HepG2 (cell line): ENCODE measurements around the gene C1orf21. TPM values are rescaled to one million over a fixed set of nuclear protein-coding genes. Genes with fewer than 3 reads are reported as not detected.

Source experiments
- ATAC-seq: fragments of 200-7000 bp; cut with Tn5 transposase; 3 replicates; pipeline ENCODE4 v1.9.1; 2020; ENCODE audit warnings: mild to moderate bottlenecking, moderate library complexity
- BruUV-seq: library from RNA; stranded (reverse); fragments of 400-500 nt; replicated peaks from 2 replicates; lab custom pipeline; 2021; lab: Mats Ljungman, UMichigan
- CTCF ChIA-PET: fragments of 300-600 bp; formaldehyde crosslinking; extraction: SDS; loops from one replicate; lab custom pipeline; 2021; ENCODE audit warnings: low total read pairs, inconsistent platforms, low intra/inter-chr PET ratio; lab: Yijun Ruan, JAX
- POLR2A ChIA-PET: fragments of 350-600 bp; sonication (Branson Sonifier 250); formaldehyde crosslinking; loops from one replicate; lab custom pipeline; 2020; ENCODE audit warnings: antibody characterized with exemption, inconsistent platforms; lab: Yijun Ruan, JAX
- DNase-seq: peaks from one replicate; pipeline ENCODE4 v3.0.0-alpha.2; 2015; ENCODE audit warnings: low spot score
- FAIRE-seq: peaks from 3 replicates; lab custom pipeline; 2011; peaks lifted over from hg19 to GRCh38; lab: Jason Lieb, UNC
- H2AFZ ChIP-seq: one replicate; pipeline ENCODE4 v1.6.1; 2011; ENCODE audit warnings: low read length, inconsistent platforms
- H3K27ac ChIP-seq: fragments of 300-600 bp; 3 replicates; pipeline ENCODE4 v1.8.0; 2011; ENCODE audit warnings: mixed run types, mild to moderate bottlenecking, mixed read lengths, low read length, inconsistent platforms; ENCODE audit not compliant: insufficient read depth; ENCODE audit errors: extremely low read length
- H3K27me3 ChIP-seq, 2 experiments: fragments of 200-600 bp in 1 of 2; 2 replicates in 1 of 2; 3 replicates in 1 of 2; pipeline versions ENCODE4 v1.6.0 to v1.8.0; 2011; ENCODE audit warnings: low read length in 2 of 2, mild to moderate bottlenecking in 2 of 2, moderate library complexity in 2 of 2, inconsistent platforms in 1 of 2; ENCODE audit not compliant: insufficient read depth in 2 of 2, control insufficient read depth in 1 of 2
- H3K36me3 ChIP-seq, 2 experiments: fragments of 200-600 bp in 1 of 2; replicated peaks in 1 of 2; 2 replicates in 1 of 2; 3 replicates in 1 of 2; pipeline versions ENCODE4 v1.5.1 to v1.8.0; 2011; ENCODE audit warnings: low read length in 2 of 2, inconsistent platforms in 1 of 2; ENCODE audit not compliant: insufficient read depth in 2 of 2, control insufficient read depth in 1 of 2
- H3K4me1 ChIP-seq: 2 replicates; pipeline ENCODE4 v1.5.1; 2012; ENCODE audit warnings: low read length, inconsistent platforms; ENCODE audit not compliant: insufficient read depth
- H3K4me2 ChIP-seq: 2 replicates; pipeline ENCODE4 v1.6.0; 2011; ENCODE audit warnings: low read depth, low read length, inconsistent platforms
- H3K4me3 ChIP-seq, 3 experiments: fragments of 200-600 bp in 1 of 3; sonication (generic), shearing (Covaris generic) in 1 of 3; replicated peaks in 1 of 3; 2 replicates each; pipeline ENCODE4 v1.5.1; 2011 to 2016; ENCODE audit warnings: low read length in 3 of 3, inconsistent platforms in 2 of 3, low read depth in 2 of 3, mild to moderate bottlenecking in 2 of 3, control low read depth in 1 of 3, mixed read lengths in 1 of 3; ENCODE audit not compliant: insufficient read depth in 1 of 3
- H3K79me2 ChIP-seq: one replicate; pipeline ENCODE4 v1.6.1; 2011; ENCODE audit warnings: low read length, inconsistent platforms; ENCODE audit not compliant: insufficient read depth
- H3K9ac ChIP-seq: 2 replicates; pipeline ENCODE4 v1.6.0; 2011; ENCODE audit warnings: mild to moderate bottlenecking, low read depth, low read length, inconsistent platforms; ENCODE audit not compliant: insufficient read depth
- H3K9me3 ChIP-seq: 2 replicates; pipeline ENCODE4 v1.5.1; 2012; ENCODE audit warnings: mild to moderate bottlenecking, low read length
- H4K20me1 ChIP-seq: 2 replicates; pipeline ENCODE4 v1.6.0; 2011; ENCODE audit warnings: inconsistent platforms, mild to moderate bottlenecking, low read length, moderate library complexity; ENCODE audit not compliant: insufficient read depth
- LRRFIP1 ChIP-seq: sonication (generic); formaldehyde crosslinking; conservative IDR thresholded peaks from 2 replicates; pipeline ENCODE4 v1.4.0; 2020; ENCODE audit warnings: missing genetic modification reagents
- MED1 ChIP-seq: sonication (generic); formaldehyde crosslinking; IDR thresholded peaks from 2 replicates; pipeline ENCODE4 v1.4.0; 2020; ENCODE audit warnings: missing genetic modification reagents
- MEIS1 ChIP-seq: sonication (generic); formaldehyde crosslinking; IDR thresholded peaks from 2 replicates; pipeline ENCODE4 v1.9.0; 2021; ENCODE audit warnings: mild to moderate bottlenecking, missing genetic modification reagents, moderate library complexity, borderline replicate concordance
- MTERF4 ChIP-seq: sonication (generic); formaldehyde crosslinking; IDR thresholded peaks from 2 replicates; pipeline ENCODE4 v1.8.0; 2023; ENCODE audit warnings: mild to moderate bottlenecking, missing genetic modification reagents
- RXRA ChIP-seq: sonication (generic); formaldehyde crosslinking; IDR thresholded peaks from 2 replicates; pipeline ENCODE4 v1.5.1; 2020; ENCODE audit warnings: missing genetic modification reagents
- SNAPC2 ChIP-seq: sonication (generic); formaldehyde crosslinking; IDR thresholded peaks from 2 replicates; pipeline ENCODE4 v1.8.1; 2022; ENCODE audit warnings: mild to moderate bottlenecking, missing genetic modification reagents
- ZMYM3 ChIP-seq: sonication (generic); formaldehyde crosslinking; IDR thresholded peaks from 2 replicates; pipeline ENCODE4 v1.5.1; 2020; ENCODE audit warnings: mild to moderate bottlenecking, missing genetic modification reagents
- ZNF563 ChIP-seq: sonication (generic); formaldehyde crosslinking; IDR thresholded peaks from 2 replicates; pipeline ENCODE4 v1.8.0; 2022; ENCODE audit warnings: mild to moderate bottlenecking, moderate library complexity, missing genetic modification reagents
- ZNF780A ChIP-seq: sonication (generic); formaldehyde crosslinking; IDR thresholded peaks from 2 replicates; pipeline ENCODE4 v1.8.0; 2022; ENCODE audit warnings: mild to moderate bottlenecking, missing genetic modification reagents, moderate library complexity
- ZSCAN22 ChIP-seq: sonication (generic); formaldehyde crosslinking; IDR thresholded peaks from 2 replicates; pipeline ENCODE4 v1.4.0; 2020; ENCODE audit warnings: mild to moderate bottlenecking, missing genetic modification reagents
- WGBS: methylation state at CpG from one replicate; pipeline ENCODE4 v1.1.6; 2017; ENCODE audit warnings: low lambda C conversion rate; 5-methylcytosine and 5-hydroxymethylcytosine counted together
- in situ Hi-C: cut with HindIII; loops from 2 replicates; pipeline ENCODE4 v1.10.0; 2017; ENCODE audit warnings: low pct_unique_long_range_greater_than_20kb; ENCODE audit not compliant: extremely low pct_ligation_motif_present
- intact Hi-C: fragments of 100-400 bp; cut with micrococcal nuclease; formaldehyde crosslinking; loops from one replicate; pipeline ENCODE4 v1.10.0; 2022; ENCODE audit not compliant: unreplicated experiment
- polyA plus RNA-seq, 8 experiments: library from polyadenylated mRNA; depleted of rRNA in 3 of 8; stranded (reverse) in 7 of 8; unstranded in 1 of 8; fragments of >200 nt; fragmentation: Illumina TruSeq in 4 of 8; extraction: Trizol in 4 of 8; gene quantifications; 2 replicates each; pipeline versions ENCODE4 v1.2.1 to v1.2.3, GENCODE V29; 2011 to 2016; ENCODE audit warnings: low read depth in 4 of 8, missing spikeins in 1 of 8, mixed read lengths in 1 of 8; ENCODE audit not compliant: insufficient read depth in 1 of 8
- total RNA-seq, 5 experiments: library from RNA; depleted of rRNA; stranded (reverse); fragments of >200 nt; fragmentation: Illumina TruSeq; extraction: Trizol; gene quantifications; 2 replicates each; pipeline ENCODE4 v1.2.3, GENCODE V29; 2016; ENCODE audit warnings: low read depth in 1 of 5

C1orf21 gene
- total and polyA plus RNA-seq, 2 of the 13 experiments (the other 11 are each of a cell fraction or from before 2014, with no cell fraction given) = not detected

- H3K4me1 ChIP-seq = no peaks in the 10 kb centered on the region
- TF ChIP-seq ZSCAN22 (CRISPR knock-in tag) (no peak), MED1 (CRISPR knock-in tag) (no peak), ZNF780A (no peak), MTERF4 (CRISPR knock-in tag) (no peak), SNAPC2 (CRISPR knock-in tag) (no peak), ZNF563 (CRISPR knock-in tag) (no peak), ZMYM3 (CRISPR knock-in tag) (no peak), LRRFIP1 (CRISPR knock-in tag) (no peak), MEIS1 (CRISPR knock-in tag) (no peak), RXRA (CRISPR knock-in tag) (no peak)
- TF ChIP-seq, all 625 proteins: peak for 0
- no TSS peak for BruUV-seq
- Histone ChIP-seq H3K27ac (no peak overlapping the region), H3K79me2 (no peaks in the 10 kb centered on the region), H3K9ac (no peak overlapping the region), H4K20me1 (no peaks in the 10 kb centered on the region), H3K4me3 (no peak overlapping the region), H2AFZ (no peak overlapping the region), H3K27me3 (peaks cover 0 to 15% of the 10 kb centered on the region in 2 experiments; a peak in 3 of 5 replicates), H3K4me2 (no peak overlapping the region), H3K36me3 (no peaks in the 10 kb centered on the region; a peak in 1 of 5 replicates), H3K9me3 (no peaks in the 10 kb centered on the region)
- ATAC-seq (no peak), DNase-seq (no peak), FAIRE-seq (no peak)
- POLR2A ChIA-PET = no interaction called here
- in situ Hi-C loops (no loop called here), intact Hi-C loops (no loop called here)
- CTCF ChIA-PET = no interaction called here
- WGBS = 9% methylated on average over 16 of the region's 16 CpGs
These were observed 117.5 kb downstream of the C1orf21 start for GRCh38 chr1:184504040-184504954.
